ENCODE measurements around the gene ADM5.

DNA sequence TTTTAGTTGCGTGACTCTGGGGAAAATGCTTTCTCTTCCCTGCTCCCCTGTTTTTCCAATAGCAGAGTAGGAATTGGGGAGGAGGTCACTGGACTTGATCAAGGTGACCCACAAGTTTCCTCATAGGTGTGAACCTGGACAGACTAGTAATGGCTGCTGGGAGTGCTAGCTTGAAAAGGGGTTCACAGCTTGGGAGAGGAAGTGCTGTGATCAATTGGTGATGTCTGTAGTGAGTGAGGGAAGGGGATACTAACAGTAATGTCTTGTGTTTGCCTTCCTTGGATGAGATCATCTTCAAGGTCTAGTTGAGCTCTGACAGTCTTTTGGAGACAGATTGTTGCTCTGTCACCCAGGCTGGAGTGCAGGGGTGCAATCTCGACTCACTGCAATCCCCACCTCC, 21.9 kb upstream of the ADM5 start:
- no peak for TF ChIP-seq POLR2A (IDR thresholded peaks at IDR 0.05)
- TF ChIP-seq, protein P1, sequence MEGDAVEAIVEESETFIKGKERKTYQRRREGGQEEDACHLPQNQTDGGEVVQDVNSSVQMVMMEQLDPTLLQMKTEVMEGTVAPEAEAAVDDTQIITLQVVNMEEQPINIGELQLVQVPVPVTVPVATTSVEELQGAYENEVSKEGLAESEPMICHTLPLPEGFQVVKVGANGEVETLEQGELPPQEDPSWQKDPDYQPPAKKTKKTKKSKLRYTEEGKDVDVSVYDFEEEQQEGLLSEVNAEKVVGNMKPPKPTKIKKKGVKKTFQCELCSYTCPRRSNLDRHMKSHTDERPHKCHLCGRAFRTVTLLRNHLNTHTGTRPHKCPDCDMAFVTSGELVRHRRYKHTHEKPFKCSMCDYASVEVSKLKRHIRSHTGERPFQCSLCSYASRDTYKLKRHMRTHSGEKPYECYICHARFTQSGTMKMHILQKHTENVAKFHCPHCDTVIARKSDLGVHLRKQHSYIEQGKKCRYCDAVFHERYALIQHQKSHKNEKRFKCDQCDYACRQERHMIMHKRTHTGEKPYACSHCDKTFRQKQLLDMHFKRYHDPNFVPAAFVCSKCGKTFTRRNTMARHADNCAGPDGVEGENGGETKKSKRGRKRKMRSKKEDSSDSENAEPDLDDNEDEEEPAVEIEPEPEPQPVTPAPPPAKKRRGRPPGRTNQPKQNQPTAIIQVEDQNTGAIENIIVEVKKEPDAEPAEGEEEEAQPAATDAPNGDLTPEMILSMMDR (IDR thresholded peaks at IDR 0.05 in 8 of 11, conservative IDR thresholded peaks at IDR 0.05 in 3 of 11), result no peak

All from spleen (tissue), 7 donors.